Mesothelial cell of epicardium (in vitro differentiated cells): Measurements from ENCODE around the gene ZNF800. TPM values are rescaled to one million over a fixed set of nuclear protein-coding genes. Genes with fewer than 3 reads are reported as not detected.

ENCODE experiments used
- DNase-seq, 2 experiments: peaks; one replicate each; pipeline ENCODE4 v3.0.0; 2021; ENCODE audit warnings: low spot score in 2 of 2; ENCODE audit not compliant: unreplicated experiment in 2 of 2
- H3K27ac Mint-ChIP-seq: 2 replicates; pipeline ENCODE4 v1.8.0; 2021; ENCODE audit warnings: mixed read lengths
- H3K27me3 Mint-ChIP-seq: 2 replicates; pipeline ENCODE4 v1.8.0; 2021; ENCODE audit warnings: low read depth, mixed read lengths
- H3K36me3 Mint-ChIP-seq: 2 replicates; pipeline ENCODE4 v1.8.0; 2021; ENCODE audit warnings: mixed read lengths
- H3K4me1 Mint-ChIP-seq: 2 replicates; pipeline ENCODE4 v1.8.0; 2021; ENCODE audit warnings: mixed read lengths
- H3K4me3 Mint-ChIP-seq: 2 replicates; pipeline ENCODE4 v1.8.0; 2021; ENCODE audit warnings: mild to moderate bottlenecking, moderate library complexity, mixed read lengths
- H3K9me3 Mint-ChIP-seq: 2 replicates; pipeline ENCODE4 v1.8.0; 2021; ENCODE audit warnings: mixed read lengths
- total RNA-seq: library from RNA; stranded (reverse); gene quantifications from 3 replicates; pipeline ENCODE4 v1.2.1, GENCODE V29; 2021
- TF ChIP-seq, protein P1 (sequence below): fragments of 200-600 bp; sonication (generic); IDR thresholded peaks from one replicate; pipeline ENCODE4 v1.5.0; 2021; ENCODE audit warnings: antibody characterized with exemption; ENCODE audit not compliant: unreplicated experiment

The ZNF800 gene
- total RNA-seq, 1 donor from 2014 or later: 24.8 TPM

DNA sequence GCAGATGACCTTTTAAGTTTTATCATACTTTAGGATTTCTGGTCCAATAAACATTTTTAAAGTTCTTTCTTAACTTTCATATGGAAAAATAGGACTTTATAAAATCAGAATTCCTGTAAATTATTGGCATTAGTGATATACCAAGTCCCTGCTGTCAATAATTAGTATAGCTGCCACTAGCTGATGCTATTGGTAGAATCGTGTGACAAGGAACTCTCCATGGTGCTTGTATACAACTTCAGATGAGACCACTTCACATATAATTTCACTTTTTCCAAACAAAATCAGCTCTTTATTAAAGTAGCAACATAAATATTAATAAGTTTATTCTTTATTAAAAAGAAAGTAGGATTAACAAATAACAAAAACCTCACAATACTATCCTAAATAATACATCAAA, 49.9 kb downstream of the ZNF800 start:
- no peak overlapping the region for H3K4me3 Mint-ChIP-seq
- H3K9me3 Mint-ChIP-seq: peaks cover 11% of the 10 kb centered on the region
- no peak for DNase-seq
- peaks cover 46% of the 10 kb centered on the region for H3K27me3 Mint-ChIP-seq
- no peaks in the 10 kb centered on the region for H3K4me1 Mint-ChIP-seq
- no peaks in the 10 kb centered on the region for H3K36me3 Mint-ChIP-seq
- TF ChIP-seq, protein P1, sequence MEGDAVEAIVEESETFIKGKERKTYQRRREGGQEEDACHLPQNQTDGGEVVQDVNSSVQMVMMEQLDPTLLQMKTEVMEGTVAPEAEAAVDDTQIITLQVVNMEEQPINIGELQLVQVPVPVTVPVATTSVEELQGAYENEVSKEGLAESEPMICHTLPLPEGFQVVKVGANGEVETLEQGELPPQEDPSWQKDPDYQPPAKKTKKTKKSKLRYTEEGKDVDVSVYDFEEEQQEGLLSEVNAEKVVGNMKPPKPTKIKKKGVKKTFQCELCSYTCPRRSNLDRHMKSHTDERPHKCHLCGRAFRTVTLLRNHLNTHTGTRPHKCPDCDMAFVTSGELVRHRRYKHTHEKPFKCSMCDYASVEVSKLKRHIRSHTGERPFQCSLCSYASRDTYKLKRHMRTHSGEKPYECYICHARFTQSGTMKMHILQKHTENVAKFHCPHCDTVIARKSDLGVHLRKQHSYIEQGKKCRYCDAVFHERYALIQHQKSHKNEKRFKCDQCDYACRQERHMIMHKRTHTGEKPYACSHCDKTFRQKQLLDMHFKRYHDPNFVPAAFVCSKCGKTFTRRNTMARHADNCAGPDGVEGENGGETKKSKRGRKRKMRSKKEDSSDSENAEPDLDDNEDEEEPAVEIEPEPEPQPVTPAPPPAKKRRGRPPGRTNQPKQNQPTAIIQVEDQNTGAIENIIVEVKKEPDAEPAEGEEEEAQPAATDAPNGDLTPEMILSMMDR: no peak
- H3K27ac Mint-ChIP-seq: no peak overlapping the region

DNA sequence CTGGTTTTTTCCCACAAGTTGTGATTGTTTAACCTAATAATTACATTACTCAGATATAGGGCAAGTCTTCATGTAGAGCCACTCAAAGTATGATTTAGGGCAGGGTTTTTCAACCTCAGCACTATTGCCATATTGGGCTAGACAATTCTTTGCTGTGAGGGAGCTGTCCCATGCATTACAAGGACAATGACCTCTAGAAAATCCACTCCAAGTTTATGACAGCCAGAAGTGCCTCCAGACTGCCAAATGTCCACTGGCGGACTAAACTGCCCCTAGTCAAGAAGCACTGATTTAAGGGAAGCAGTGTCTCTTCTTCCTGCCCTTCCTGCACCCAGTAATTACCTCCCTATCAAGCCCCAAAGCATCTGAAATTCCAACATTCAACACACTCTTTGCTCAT, 54.4 kb downstream of the ZNF800 start:
- DNase-seq: no peak
- H3K27ac Mint-ChIP-seq: no peak overlapping the region
- H3K27me3 Mint-ChIP-seq: peaks cover 51% of the 10 kb centered on the region
- H3K4me1 Mint-ChIP-seq: no peaks in the 10 kb centered on the region
- H3K36me3 Mint-ChIP-seq: no peaks in the 10 kb centered on the region
- H3K9me3 Mint-ChIP-seq: peaks cover 4% of the 10 kb centered on the region
- H3K4me3 Mint-ChIP-seq: no peak overlapping the region
- TF ChIP-seq, protein P1: no peak

DNA sequence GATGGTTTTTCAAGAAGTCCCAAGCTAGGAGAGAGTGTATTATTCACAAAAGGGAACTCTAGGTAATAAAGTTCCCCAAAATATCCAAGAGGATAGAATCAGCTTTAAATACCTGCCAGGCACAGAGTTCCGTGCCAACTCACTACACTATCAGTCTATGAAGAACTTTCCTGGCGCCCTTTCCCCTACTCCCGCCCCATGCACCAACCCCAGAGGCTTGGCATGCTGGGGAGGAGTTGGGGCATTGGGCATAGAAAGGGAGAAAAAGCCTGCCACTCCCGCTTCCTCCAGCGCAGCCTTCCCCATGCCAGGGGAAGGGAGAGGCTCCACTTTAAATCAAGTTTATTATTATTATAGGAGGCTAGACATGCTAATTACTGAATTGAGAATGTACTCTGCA, 54.9 kb downstream of the ZNF800 start:
- H3K27ac Mint-ChIP-seq: no peak overlapping the region
- H3K4me3 Mint-ChIP-seq: no peak overlapping the region
- TF ChIP-seq, protein P1: no peak
- H3K27me3 Mint-ChIP-seq: peaks cover 51% of the 10 kb centered on the region
- DNase-seq: no peak
- H3K9me3 Mint-ChIP-seq: peaks cover 4% of the 10 kb centered on the region
- H3K36me3 Mint-ChIP-seq: no peaks in the 10 kb centered on the region
- H3K4me1 Mint-ChIP-seq: no peaks in the 10 kb centered on the region

DNA sequence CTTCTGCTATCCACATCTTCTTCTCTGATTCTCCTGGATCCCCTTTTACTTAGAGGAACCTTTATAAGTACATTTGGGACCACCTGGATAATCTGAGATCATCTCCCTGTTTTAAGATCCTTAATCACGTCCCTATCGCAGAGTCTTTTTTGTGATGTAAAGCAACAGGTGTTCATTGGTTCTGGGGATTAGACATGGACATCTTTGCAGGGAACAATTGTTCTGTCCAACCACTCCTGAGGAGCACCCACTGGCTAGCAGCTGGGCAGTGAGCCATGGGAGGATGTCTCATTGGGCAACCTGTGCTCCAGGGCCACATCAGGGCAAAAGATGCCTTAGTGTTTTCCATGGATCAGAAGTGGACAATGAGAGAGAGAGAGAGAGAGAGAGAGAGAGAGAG, 56.0 kb downstream of the ZNF800 start:
- DNase-seq: no peak
- TF ChIP-seq, protein P1: no peak
- Mint-ChIP-seq H3K4me1 (no peaks in the 10 kb centered on the region), H3K36me3 (no peaks in the 10 kb centered on the region), H3K9me3 (no peaks in the 10 kb centered on the region), H3K4me3 (no peak overlapping the region), H3K27me3 (peaks cover 59% of the 10 kb centered on the region), H3K27ac (no peak overlapping the region)

DNA sequence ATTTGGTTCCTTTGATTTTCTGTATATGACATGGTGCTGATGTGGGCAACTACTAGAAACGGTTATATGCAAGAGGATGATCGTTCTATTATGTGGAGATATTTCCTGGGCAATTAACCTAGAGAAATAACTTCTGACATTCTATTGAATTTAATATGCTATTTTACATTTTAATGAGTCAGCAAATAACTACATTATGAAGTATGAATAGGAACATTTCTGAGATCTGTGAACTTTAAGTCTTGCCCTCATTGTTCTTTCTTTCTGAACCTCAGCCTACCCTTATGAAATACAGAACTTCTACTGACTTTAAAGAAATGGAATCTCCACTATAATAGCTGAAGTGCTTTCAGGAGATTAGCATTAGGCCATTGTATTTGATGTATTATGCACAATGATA, 59.6 kb downstream of the ZNF800 start:
- Mint-ChIP-seq H3K9me3 (no peaks in the 10 kb centered on the region), H3K27me3 (peaks cover 58% of the 10 kb centered on the region), H3K27ac (no peak overlapping the region), H3K36me3 (no peaks in the 10 kb centered on the region), H3K4me3 (no peak overlapping the region), H3K4me1 (no peaks in the 10 kb centered on the region)
- TF ChIP-seq, protein P1: no peak
- DNase-seq: no peak

DNA sequence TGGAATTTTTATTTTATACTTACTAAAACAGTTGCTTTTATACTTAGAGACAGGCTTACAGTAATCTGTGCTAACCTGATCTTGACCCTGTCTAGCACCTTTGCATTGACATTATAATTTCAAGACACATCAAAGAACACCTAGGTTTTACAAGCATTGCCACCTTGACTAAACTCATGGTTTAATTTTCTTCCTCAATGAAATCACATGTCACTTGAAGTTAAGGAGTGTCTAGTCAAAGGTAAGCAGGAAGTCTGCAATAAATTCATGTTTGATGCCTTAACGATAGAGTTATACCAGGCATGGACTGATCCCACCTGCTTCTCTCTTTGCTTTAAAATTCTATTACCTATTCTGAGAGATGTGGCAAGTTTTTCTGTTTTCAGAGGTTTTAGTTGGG, 62.4 kb downstream of the ZNF800 start:
- Mint-ChIP-seq H3K4me3 (no peak overlapping the region), H3K4me1 (no peaks in the 10 kb centered on the region), H3K27me3 (peaks cover 60% of the 10 kb centered on the region), H3K9me3 (no peaks in the 10 kb centered on the region), H3K36me3 (no peaks in the 10 kb centered on the region), H3K27ac (no peak overlapping the region)
- TF ChIP-seq, protein P1: no peak
- no peak for DNase-seq
